Activated CD8-positive, alpha-beta T cell treated with anti-CD3 and anti-CD28 coated beads for 36 hours (primary cell): ENCODE measurements around the gene RNMT. TPM values are rescaled to one million over a fixed set of nuclear protein-coding genes. Genes with fewer than 3 reads are reported as not detected.

Experiments
- ATAC-seq: fragments of 200-7000 bp; cut with Tn5 transposase; one replicate; pipeline ENCODE4 v1.10.0; 2021; ENCODE audit warnings: mild to moderate bottlenecking, moderate library complexity
- CTCF ChIA-PET: fragments of 350-600 bp; sonication (Branson Sonifier 250); formaldehyde crosslinking; loops from one replicate; lab custom pipeline; 2021; ENCODE audit warnings: antibody characterized with exemption; lab: Charles Lee
- POLR2A ChIA-PET: fragments of 350-600 bp; sonication (Branson Sonifier 250); formaldehyde crosslinking; loops from one replicate; lab custom pipeline; 2021; ENCODE audit warnings: antibody characterized with exemption; lab: Charles Lee
- DNase-seq: peaks from one replicate; pipeline ENCODE4 v3.0.0-alpha.2; 2020
- H3K27ac Mint-ChIP-seq: one replicate; pipeline ENCODE4 v1.8.0; 2021; ENCODE audit warnings: mild to moderate bottlenecking, mixed read lengths
- H3K27me3 Mint-ChIP-seq: one replicate; pipeline ENCODE4 v1.8.0; 2021; ENCODE audit warnings: mixed read lengths
- H3K36me3 Mint-ChIP-seq: one replicate; pipeline ENCODE4 v1.8.0; 2021; ENCODE audit warnings: low read depth, mixed read lengths
- H3K4me1 Mint-ChIP-seq: one replicate; pipeline ENCODE4 v1.8.0; 2021; ENCODE audit warnings: low read depth, mixed read lengths
- H3K4me3 Mint-ChIP-seq: one replicate; pipeline ENCODE4 v1.8.0; 2021; ENCODE audit warnings: mild to moderate bottlenecking, moderate library complexity, mixed read lengths
- H3K9me3 Mint-ChIP-seq: one replicate; pipeline ENCODE4 v1.8.0; 2021; ENCODE audit warnings: mixed read lengths
- CTCF ChIP-seq: fragments of 200-600 bp; IDR thresholded peaks from one replicate; pipeline ENCODE4 v1.8.0; 2022; ENCODE audit warnings: antibody characterized with exemption, mild to moderate bottlenecking
- intact Hi-C: fragments of 100-400 bp; cut with micrococcal nuclease; formaldehyde crosslinking; loops from one replicate; pipeline ENCODE4 v1.10.0; 2022
- total RNA-seq, 2 experiments: library from RNA; stranded (reverse); gene quantifications; one replicate each; pipeline ENCODE4 v1.2.3, GENCODE V29; 2021

RNMT gene
- total RNA-seq, 2 experiments from 2014 or later: 76.4 to 84.4 TPM

GRCh38 chr18:13809043-13809430 lies 82.6 kb downstream of the RNMT start:
- peaks cover 15% of the 10 kb centered on the region for H3K27me3 Mint-ChIP-seq
- H3K4me1 Mint-ChIP-seq: no peaks in the 10 kb centered on the region
- POLR2A ChIA-PET: no interaction called here
- no peak for DNase-seq
- intact Hi-C loops: loop anchor here (10.0 kb wide), 2 partner anchors 154 to 254 kb away; no protein-coding TSS in a partner anchor
- ATAC-seq: no peak
- peaks cover 2% of the 10 kb centered on the region for H3K9me3 Mint-ChIP-seq
- H3K36me3 Mint-ChIP-seq: no peaks in the 10 kb centered on the region
- TF ChIP-seq CTCF: no peak
- no peak overlapping the region for H3K27ac Mint-ChIP-seq
- CTCF ChIA-PET: interaction anchor here (1.4 to 3.1 kb wide), 4 partner anchors 11 to 278 kb away, joined by 3 to 11 read pairs (median 5); partner anchors contain the start of gene MC5R
- no peak overlapping the region for H3K4me3 Mint-ChIP-seq

- intact Hi-C loops: loop anchor here (10.0 kb wide), 2 partner anchors 155 to 255 kb away; no protein-coding TSS in a partner anchor
- ATAC-seq: no peak
- Mint-ChIP-seq H3K4me3 (no peak overlapping the region), H3K27me3 (peaks cover 9% of the 10 kb centered on the region), H3K4me1 (no peaks in the 10 kb centered on the region), H3K36me3 (no peaks in the 10 kb centered on the region), H3K27ac (no peak overlapping the region), H3K9me3 (peaks cover 2% of the 10 kb centered on the region)
- ChIA-PET CTCF (interaction anchor here (0.9 to 3.1 kb wide), 5 partner anchors 11 to 277 kb away, joined by 3 to 11 read pairs (median 7); partner anchors contain the start of gene MC5R), POLR2A (no interaction called here)
- no peak for DNase-seq
- TF ChIP-seq CTCF: no peak
Measured at GRCh38 chr18:13809531-13810255, 83.2 kb downstream of the RNMT start.

- Mint-ChIP-seq H3K9me3 (no peaks in the 10 kb centered on the region), H3K4me1 (no peaks in the 10 kb centered on the region), H3K36me3 (no peaks in the 10 kb centered on the region), H3K27ac (no peak overlapping the region), H3K4me3 (no peak overlapping the region), H3K27me3 (peaks cover 3% of the 10 kb centered on the region)
- intact Hi-C loops: no loop called here
- ATAC-seq (no peak), DNase-seq (no peak)
- TF ChIP-seq CTCF: no peak
- POLR2A ChIA-PET: interaction anchor here (0.6 kb wide), 1 partner anchor 995 kb away, joined by 3 read pairs; no protein-coding TSS in a partner anchor
- CTCF ChIA-PET: interaction anchor here (0.9 to 2.6 kb wide), 3 partner anchors 26 to 276 kb away, joined by 3 to 13 read pairs (median 7); no protein-coding TSS in a partner anchor
Measured at GRCh38 chr18:13810950-13811485, 84.5 kb downstream of the RNMT start.

GRCh38 chr18:13811993-13812392 lies 85.5 kb downstream of the RNMT start:
- POLR2A ChIA-PET: no interaction called here
- no peak for TF ChIP-seq CTCF

More at GRCh38 chr18:13811993-13812392, 85.5 kb downstream of the RNMT start:
- no peaks in the 10 kb centered on the region for H3K4me1 Mint-ChIP-seq
- H3K27me3 Mint-ChIP-seq: no peaks in the 10 kb centered on the region
- no peak for ATAC-seq
- no peak overlapping the region for H3K4me3 Mint-ChIP-seq
- H3K9me3 Mint-ChIP-seq: no peaks in the 10 kb centered on the region
- no peak overlapping the region for H3K27ac Mint-ChIP-seq
- no peaks in the 10 kb centered on the region for H3K36me3 Mint-ChIP-seq
- intact Hi-C loops: no loop called here
- CTCF ChIA-PET: interaction anchor here (0.9 to 4.6 kb wide), 17 partner anchors 9 to 278 kb away, joined by 3 to 47 read pairs (median 7); partner anchors contain the start of gene MC5R
- no peak for DNase-seq
